Neural progenitor cell (in vitro differentiated cells): Measurements from ENCODE around the gene CLCF1. TPM values are rescaled to one million over a fixed set of nuclear protein-coding genes. Genes with fewer than 3 reads are reported as not detected.
A peak's percentile ranks its signal among the peaks of the same experiment; 100 is the strongest.

Experiments
- DNase-seq: peaks from one replicate; pipeline ENCODE4 v3.0.0-alpha.2; 2016; ENCODE audit warnings: low spot score
- H2AFZ ChIP-seq: fragments of 200-600 bp; sonication (generic); replicated peaks from 2 replicates; pipeline ENCODE4 v1.6.1; 2016; ENCODE audit warnings: antibody characterized with exemption
- H3F3A ChIP-seq: fragments of 200-600 bp; sonication (generic); 2 replicates; pipeline ENCODE4 v1.6.1; 2016; ENCODE audit warnings: antibody characterized with exemption, low read depth
- H3K27ac ChIP-seq: fragments of 200-600 bp; sonication (generic); 2 replicates; pipeline ENCODE4 v1.5.1; 2016; ENCODE audit warnings: mild to moderate bottlenecking
- H3K27me3 ChIP-seq: fragments of 200-600 bp; sonication (generic); 2 replicates; pipeline ENCODE4 v1.6.1; 2016; ENCODE audit warnings: mild to moderate bottlenecking, moderate library complexity
- H3K36me3 ChIP-seq: fragments of 200-600 bp; sonication (generic); 2 replicates; pipeline ENCODE4 v1.5.1; 2016
- H3K4me1 ChIP-seq: fragments of 200-600 bp; sonication (generic); 2 replicates; pipeline ENCODE4 v1.6.1; 2016; ENCODE audit warnings: mixed run types
- H3K4me2 ChIP-seq: fragments of 200-600 bp; sonication (generic); 2 replicates; pipeline ENCODE4 v1.6.1; 2016
- H3K4me3 ChIP-seq: fragments of 200-600 bp; sonication (generic); 2 replicates; pipeline ENCODE4 v1.5.1; 2016
- H3K79me2 ChIP-seq: fragments of 200-600 bp; sonication (generic); 2 replicates; pipeline ENCODE4 v1.6.1; 2016; ENCODE audit warnings: low read depth
- H3K9ac ChIP-seq: fragments of 200-600 bp; sonication (generic); 2 replicates; pipeline ENCODE4 v1.6.1; 2016
- H3K9me3 ChIP-seq: fragments of 200-600 bp; sonication (generic); 2 replicates; pipeline ENCODE4 v1.5.1; 2016; ENCODE audit warnings: low read depth
- H4K20me1 ChIP-seq: fragments of 200-600 bp; sonication (generic); 2 replicates; pipeline ENCODE4 v1.6.1; 2016; ENCODE audit warnings: low read depth
- H3K27ac Mint-ChIP-seq: 3 replicates; pipeline ENCODE4 v1.8.0; 2021; ENCODE audit warnings: mixed read lengths
- H3K27me3 Mint-ChIP-seq: 2 replicates; pipeline ENCODE4 v1.8.0; 2022; ENCODE audit warnings: low read depth, mild to moderate bottlenecking, inconsistent platforms, moderate library complexity, mixed read lengths; ENCODE audit not compliant: insufficient read depth
- H3K36me3 Mint-ChIP-seq: 3 replicates; pipeline ENCODE4 v1.8.0; 2021; ENCODE audit warnings: mixed read lengths
- H3K4me1 Mint-ChIP-seq: 3 replicates; pipeline ENCODE4 v1.8.0; 2021; ENCODE audit warnings: mixed read lengths
- H3K4me3 Mint-ChIP-seq: 3 replicates; pipeline ENCODE4 v1.8.0; 2021; ENCODE audit warnings: mild to moderate bottlenecking, moderate library complexity, mixed read lengths
- H3K9me3 Mint-ChIP-seq: 3 replicates; pipeline ENCODE4 v1.8.0; 2020; ENCODE audit warnings: mixed read lengths
- EZH2 ChIP-seq: fragments of 200-600 bp; sonication (generic); IDR thresholded peaks from 2 replicates; pipeline ENCODE4 v1.6.1; 2017; ENCODE audit warnings: antibody characterized with exemption, mild to moderate bottlenecking, moderate library complexity
- EZH2phosphoT487 ChIP-seq: fragments of 200-600 bp; sonication (generic); IDR thresholded peaks from 2 replicates; pipeline ENCODE4 v1.6.1; 2017; ENCODE audit warnings: antibody characterized with exemption
- total RNA-seq: library from RNA; depleted of rRNA; stranded (reverse); fragments of >200 nt; gene quantifications from 2 replicates; pipeline ENCODE4 v1.2.3, GENCODE V29; 2015; ENCODE audit warnings: low replicate concordance
- TF ChIP-seq, protein P1 (sequence below): fragments of 200-600 bp; sonication (generic); IDR thresholded peaks from 2 replicates; pipeline ENCODE4 v1.5.1; 2017; ENCODE audit warnings: antibody characterized with exemption, mild to moderate bottlenecking

Gene CLCF1
- total RNA-seq, 1 donor from 2014 or later = 2.0 TPM

DNA sequence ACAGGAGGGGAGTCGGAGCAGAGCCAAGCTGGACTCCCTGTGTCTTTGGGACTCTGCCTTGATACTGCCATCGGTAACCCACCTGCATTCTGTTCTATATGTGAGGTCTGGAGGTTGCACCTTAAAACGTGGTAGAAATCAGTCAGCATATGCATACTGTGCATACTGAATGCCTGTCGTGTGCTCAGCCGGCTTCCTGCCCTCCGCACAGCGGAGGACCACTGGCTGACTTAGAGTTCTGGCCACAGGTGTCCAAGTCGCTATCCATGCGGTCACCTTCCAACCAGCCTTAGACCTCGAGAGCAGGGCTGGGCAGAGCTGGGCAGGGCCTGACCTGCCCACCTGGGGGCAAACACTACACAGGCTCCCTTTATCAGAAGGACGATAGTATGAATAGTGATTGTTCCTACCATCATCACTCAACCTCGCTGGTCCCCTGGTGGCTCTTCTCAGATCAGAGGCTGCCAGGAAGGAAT lies 34.3 kb upstream of the CLCF1 start:
- H3F3A ChIP-seq = peaks cover 10% of the 10 kb centered on the region
- no peaks in the 10 kb centered on the region for H3K27me3 ChIP-seq
- no peak overlapping the region for H3K27ac ChIP-seq
- no peak overlapping the region for H3K9ac ChIP-seq
- no peak overlapping the region for H2AFZ ChIP-seq
- peaks cover 25% of the 10 kb centered on the region for H3K4me1 ChIP-seq
- Mint-ChIP-seq H3K9me3 (no peaks in the 10 kb centered on the region), H3K4me1 (peaks cover 32% of the 10 kb centered on the region), H3K27ac (peak overlapping the region; percentile 94), H3K36me3 (no peaks in the 10 kb centered on the region), H3K4me3 (no peak overlapping the region), H3K27me3 (peaks cover 11% of the 10 kb centered on the region)
- no peaks in the 10 kb centered on the region for H3K36me3 ChIP-seq
- no peaks in the 10 kb centered on the region for H3K79me2 ChIP-seq
- TF ChIP-seq, protein P1, sequence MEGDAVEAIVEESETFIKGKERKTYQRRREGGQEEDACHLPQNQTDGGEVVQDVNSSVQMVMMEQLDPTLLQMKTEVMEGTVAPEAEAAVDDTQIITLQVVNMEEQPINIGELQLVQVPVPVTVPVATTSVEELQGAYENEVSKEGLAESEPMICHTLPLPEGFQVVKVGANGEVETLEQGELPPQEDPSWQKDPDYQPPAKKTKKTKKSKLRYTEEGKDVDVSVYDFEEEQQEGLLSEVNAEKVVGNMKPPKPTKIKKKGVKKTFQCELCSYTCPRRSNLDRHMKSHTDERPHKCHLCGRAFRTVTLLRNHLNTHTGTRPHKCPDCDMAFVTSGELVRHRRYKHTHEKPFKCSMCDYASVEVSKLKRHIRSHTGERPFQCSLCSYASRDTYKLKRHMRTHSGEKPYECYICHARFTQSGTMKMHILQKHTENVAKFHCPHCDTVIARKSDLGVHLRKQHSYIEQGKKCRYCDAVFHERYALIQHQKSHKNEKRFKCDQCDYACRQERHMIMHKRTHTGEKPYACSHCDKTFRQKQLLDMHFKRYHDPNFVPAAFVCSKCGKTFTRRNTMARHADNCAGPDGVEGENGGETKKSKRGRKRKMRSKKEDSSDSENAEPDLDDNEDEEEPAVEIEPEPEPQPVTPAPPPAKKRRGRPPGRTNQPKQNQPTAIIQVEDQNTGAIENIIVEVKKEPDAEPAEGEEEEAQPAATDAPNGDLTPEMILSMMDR = no peak
- TF ChIP-seq EZH2 (no peak), EZH2phosphoT487 (no peak)
- H3K4me3 ChIP-seq = no peak overlapping the region
- no peaks in the 10 kb centered on the region for H4K20me1 ChIP-seq
- no peak overlapping the region for H3K4me2 ChIP-seq
- DNase-seq = no peak
- H3K9me3 ChIP-seq = no peaks in the 10 kb centered on the region

DNA sequence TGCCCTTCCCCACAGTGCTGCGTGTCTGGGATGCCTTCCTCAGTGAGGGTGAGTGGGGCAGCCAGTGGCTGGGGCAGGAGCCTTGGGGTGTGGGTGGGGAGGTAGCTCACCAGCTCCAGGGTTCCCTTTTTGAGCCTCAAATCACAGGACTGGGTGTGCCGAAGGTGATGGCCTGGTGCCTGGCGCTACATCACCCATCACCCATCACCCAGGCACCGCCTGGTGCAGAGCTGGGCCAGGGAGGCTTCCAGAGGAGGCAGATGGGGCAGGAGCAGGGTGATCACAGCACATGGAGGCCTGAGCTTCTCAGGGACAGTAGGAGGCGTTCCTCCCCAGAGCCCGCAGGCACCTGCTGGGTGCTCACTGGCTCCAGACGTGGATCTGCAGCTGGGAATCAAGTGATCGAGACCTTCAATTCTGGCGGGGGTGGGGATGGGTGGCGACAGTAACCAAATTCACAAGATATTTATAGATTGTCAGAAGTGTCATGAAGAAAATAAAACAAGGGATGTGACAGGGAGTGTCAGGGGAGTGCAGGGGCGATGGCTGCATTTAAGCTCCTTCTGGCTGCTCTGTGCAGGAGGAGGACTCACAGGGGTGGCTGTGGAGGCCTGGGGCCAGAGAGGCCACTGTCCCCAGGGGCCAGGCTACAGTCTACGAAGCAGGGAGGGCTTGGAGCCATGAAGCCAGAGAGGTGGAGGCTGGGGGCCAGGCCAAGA lies 33.7 kb upstream of the CLCF1 start:
- H3K36me3 Mint-ChIP-seq = no peaks in the 10 kb centered on the region
- TF ChIP-seq EZH2 (no peak), EZH2phosphoT487 (no peak)
- TF ChIP-seq, protein P1 = no peak
- H3K27me3 Mint-ChIP-seq = peaks cover 8% of the 10 kb centered on the region
- Histone ChIP-seq H3K9ac (no peak overlapping the region), H4K20me1 (no peaks in the 10 kb centered on the region), H3K4me3 (no peak overlapping the region), H3K27me3 (no peaks in the 10 kb centered on the region), H3K79me2 (no peaks in the 10 kb centered on the region), H3K9me3 (no peaks in the 10 kb centered on the region), H3F3A (peaks cover 10% of the 10 kb centered on the region), H2AFZ (no peak overlapping the region), H3K4me1 (peaks cover 25% of the 10 kb centered on the region), H3K27ac (no peak overlapping the region), H3K4me2 (no peak overlapping the region), H3K36me3 (no peaks in the 10 kb centered on the region)
- peak overlapping the region; percentile 3 for H3K4me3 Mint-ChIP-seq
- DNase-seq = no peak
- no peaks in the 10 kb centered on the region for H3K9me3 Mint-ChIP-seq
- peaks cover 36% of the 10 kb centered on the region for H3K4me1 Mint-ChIP-seq
- H3K27ac Mint-ChIP-seq = peak overlapping the region; percentile 94

DNA sequence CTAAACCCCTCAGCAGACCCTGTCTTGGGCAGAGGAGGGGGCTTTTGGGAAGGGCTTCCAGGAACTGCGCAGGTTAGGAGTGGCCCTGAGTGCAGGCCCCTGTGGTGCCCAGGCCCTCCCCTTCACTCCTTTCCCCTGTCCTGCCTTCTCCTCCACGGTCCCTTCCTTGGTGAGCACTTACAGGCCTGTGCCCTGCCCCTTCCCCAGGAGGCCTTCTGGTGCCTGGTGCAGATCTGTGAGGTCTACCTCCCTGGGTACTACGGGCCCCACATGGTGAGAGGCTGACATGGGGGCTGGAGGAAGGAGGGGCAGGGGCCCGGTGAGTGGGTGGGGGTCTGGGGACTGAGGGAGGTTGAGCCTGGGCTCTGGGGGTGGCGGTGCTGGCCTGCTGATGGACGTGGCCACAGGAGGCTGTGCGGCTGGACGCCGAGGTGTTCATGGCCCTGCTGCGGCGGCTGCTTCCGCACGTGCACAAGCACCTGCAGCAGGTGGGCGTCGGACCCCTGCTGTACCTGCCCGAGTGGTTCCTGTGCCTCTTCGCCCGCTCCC lies 33.1 kb upstream of the CLCF1 start:
- no peaks in the 10 kb centered on the region for H3K36me3 ChIP-seq
- H3K27me3 ChIP-seq = no peaks in the 10 kb centered on the region
- Mint-ChIP-seq H3K27me3 (peaks cover 8% of the 10 kb centered on the region), H3K9me3 (no peaks in the 10 kb centered on the region), H3K4me1 (peaks cover 38% of the 10 kb centered on the region), H3K27ac (no peak overlapping the region), H3K36me3 (no peaks in the 10 kb centered on the region), H3K4me3 (no peak overlapping the region)
- no peak overlapping the region for H3K9ac ChIP-seq
- TF ChIP-seq EZH2phosphoT487 (no peak), EZH2 (no peak)
- TF ChIP-seq, protein P1 = no peak
- no peak overlapping the region for H2AFZ ChIP-seq
- H3K4me1 ChIP-seq = peaks cover 21% of the 10 kb centered on the region
- H3K4me3 ChIP-seq = no peak overlapping the region
- H3K9me3 ChIP-seq = no peaks in the 10 kb centered on the region
- no peak for DNase-seq
- no peak overlapping the region for H3K4me2 ChIP-seq
- H3K27ac ChIP-seq = no peak overlapping the region
- peaks cover 9% of the 10 kb centered on the region for H3F3A ChIP-seq
- H3K79me2 ChIP-seq = no peaks in the 10 kb centered on the region
- no peaks in the 10 kb centered on the region for H4K20me1 ChIP-seq
